Measurements from ENCODE around the gene ANKH.

The ANKH gene

DNA sequence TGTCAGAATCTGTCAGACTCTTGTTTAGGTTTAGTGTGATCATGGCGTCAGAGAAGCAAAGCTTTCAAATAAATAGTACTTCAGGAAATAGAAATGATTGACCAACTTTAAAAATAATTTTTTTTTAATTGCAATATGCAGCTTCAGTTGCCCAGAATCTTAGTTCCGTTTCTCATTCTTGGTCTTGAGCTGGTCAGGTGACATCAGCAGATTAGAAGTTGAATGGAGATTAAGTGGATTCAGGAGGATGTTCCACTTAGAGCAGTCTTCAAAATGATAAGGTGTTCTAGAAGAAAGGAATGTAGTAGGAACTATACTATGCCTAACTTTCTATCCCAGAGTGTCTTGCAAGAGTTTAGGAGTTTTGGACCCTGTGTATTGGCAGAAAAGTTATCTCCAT, 176.4 kb downstream of the ANKH start:
- DNase-seq (ENCODE audit: low read depth in 2 of 3, low spot score in 1 of 3), result no peak

DNA sequence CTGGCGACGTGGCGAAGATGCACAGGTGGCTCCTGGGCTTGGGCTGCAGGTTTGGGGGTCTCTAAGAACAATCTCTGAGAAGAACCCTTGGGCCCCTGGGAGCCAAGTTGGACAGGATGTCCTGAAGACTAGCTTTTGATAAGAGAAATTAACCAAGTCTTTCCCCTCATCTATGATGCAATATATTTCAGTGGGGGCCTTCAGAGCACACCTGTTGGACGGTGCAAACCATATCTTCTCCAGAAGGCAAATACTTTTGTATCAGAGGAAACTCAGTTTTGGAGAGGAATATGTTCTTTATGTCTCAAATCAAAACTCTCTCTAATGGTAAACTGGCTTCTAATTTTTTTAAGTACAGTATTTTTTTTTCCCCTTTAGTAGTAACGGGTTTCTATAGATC, 178.5 kb downstream of the ANKH start:
- no peak for DNase-seq (ENCODE audit: low read depth in 2 of 3, low spot score in 1 of 3)

DNA sequence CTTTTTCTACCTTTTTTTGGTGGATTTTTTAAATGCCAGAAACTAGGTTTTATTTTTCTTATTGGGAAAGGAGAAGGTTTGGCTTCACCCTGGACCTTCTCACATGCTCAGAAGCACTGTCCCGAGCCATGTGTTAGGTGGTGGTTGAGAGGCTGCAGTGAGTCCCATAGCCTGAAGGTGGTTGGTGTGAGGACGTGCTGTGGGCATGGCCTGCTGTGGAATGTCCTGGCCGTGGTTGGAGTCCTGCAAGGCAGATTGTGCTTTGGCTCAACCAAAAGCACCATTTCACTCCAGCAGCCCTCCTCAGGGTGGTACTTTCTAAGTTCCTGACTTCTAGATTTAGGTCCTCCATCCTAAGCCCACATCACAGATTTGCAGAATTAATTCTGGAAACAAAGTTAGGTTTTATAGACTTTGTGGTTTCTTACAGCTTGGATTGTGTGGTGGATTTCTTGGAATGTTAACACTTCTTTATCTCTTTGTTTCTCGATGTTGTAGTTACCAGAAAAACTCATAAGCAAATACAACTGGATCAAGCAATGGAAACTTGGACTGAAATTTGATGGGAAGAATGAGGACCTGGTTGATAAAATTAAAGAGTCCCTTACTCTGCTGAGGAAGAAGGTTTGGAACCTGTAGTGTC, 184.4 kb downstream of the ANKH start:
- no peak for DNase-seq (ENCODE audit: low read depth in 2 of 3, low spot score in 1 of 3)

DNA sequence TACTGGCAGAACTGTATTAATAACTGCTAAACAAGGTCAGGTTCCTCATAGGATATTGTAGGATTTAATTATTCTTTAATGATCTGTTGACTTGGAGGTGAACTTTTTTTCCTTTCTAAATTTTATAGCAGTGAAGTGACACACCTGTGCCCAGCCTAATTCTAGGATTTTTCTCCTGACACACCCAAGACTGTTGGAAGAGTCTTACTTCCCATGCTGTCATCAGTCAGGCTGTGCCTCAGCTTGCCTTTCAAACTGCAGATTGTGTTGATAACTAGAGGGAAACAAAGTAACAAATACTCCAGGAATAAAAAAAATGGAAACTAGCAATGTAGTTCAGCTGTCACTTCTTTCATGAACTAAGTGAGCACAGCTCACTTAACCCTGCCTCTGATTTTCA, 185.1 kb downstream of the ANKH start:
- DNase-seq (ENCODE audit: low read depth in 2 of 3, low spot score in 1 of 3), result no peak

DNA sequence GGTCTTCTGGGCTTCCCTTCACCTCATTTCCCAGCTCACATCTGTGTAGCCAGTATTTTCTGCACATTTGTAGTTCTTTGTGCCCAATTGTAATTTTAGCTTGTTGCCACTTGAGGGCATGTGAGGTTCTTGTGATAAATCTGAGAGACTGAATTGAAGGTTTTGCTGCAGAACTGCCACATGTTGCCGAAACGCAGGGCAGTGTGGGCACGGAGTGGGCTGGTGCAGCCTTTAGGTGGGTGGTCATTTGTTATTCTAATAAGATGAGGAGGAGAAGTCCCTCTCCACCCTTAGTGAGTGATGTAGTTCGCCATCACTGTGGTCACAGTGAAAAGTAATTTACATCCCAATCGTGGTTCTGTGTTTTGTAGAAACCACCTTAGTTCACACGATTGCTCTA, 185.8 kb downstream of the ANKH start:
- DNase-seq (ENCODE audit: low read depth in 2 of 3, low spot score in 1 of 3), result peak in 2 of 3 donors; percentile 24 to 38

DNA sequence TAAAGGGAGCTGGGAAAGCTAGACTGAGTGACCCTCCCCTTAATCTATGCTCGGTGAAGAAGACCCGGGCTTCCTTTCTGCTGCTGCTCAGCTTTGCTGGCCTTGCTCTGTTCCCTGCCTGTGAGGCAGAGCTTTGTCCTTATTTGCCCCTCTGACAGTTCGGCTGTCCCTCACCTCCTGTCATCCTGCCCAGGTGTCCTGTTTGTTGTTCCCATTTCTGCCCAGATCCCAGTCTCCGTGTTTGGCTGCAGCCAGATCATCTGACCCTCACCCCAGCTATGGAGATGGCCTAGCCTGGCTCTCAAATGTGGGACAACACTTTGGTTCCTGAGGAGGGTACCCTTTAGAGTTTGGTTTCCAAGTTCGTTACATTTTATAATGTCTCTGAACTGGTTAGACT, 186.8 kb downstream of the ANKH start:
- no peak for DNase-seq (ENCODE audit: low read depth in 2 of 3, low spot score in 1 of 3)

DNA sequence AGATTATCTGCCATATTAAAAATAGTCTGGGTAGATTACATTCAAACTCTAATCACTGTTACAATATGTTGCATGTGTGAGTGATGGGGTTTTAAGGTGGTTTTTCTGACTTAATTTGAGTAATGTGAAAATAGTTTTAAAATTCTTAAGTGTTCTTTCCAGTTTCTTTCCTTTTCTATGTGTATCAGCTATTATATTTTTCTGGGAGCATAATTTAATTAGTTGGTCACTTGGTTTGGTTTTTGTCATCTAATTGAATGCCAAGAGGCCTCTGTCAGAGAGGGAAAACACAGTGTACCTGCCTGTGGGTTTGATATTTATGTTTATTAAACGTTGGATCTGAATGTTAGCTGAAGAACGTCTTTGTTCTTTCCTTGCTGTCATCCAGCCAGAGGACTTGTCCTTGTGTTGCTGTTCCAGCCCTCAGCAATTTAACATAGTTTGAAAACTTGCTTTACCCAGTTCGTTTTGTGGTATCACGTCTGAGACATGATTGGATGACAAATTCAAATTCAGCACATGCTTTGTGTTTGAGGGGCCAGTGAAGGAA, 187.6 kb downstream of the ANKH start:
- no peak for DNase-seq (ENCODE audit: low read depth in 2 of 3, low spot score in 1 of 3)

DNA sequence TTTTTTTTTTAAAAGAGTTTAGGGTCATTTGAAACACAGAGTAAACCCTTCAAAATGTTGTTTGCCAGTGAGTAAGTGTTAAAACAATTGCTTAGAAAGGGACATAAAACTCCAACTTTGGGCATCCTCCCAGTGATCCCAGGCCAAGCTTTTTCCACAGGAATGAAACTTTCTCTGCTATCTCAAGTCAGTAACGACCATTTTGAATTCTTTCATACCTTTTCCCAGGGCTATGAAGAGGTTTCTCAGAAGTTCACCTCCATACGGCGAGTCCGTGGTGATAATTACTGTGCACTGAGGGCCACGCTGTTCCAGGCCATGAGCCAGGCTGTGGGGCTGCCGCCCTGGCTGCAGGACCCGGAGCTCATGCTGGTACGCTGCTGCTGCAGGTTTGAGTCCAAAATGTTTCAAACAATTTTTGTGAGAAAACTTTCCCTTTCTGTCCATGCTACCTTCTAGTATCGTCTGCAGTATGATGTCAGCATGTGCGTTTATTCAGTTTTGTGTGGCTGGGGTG, 190.3 kb downstream of the ANKH start:
- no peak for DNase-seq (ENCODE audit: low read depth in 2 of 3, low spot score in 1 of 3)

DNA sequence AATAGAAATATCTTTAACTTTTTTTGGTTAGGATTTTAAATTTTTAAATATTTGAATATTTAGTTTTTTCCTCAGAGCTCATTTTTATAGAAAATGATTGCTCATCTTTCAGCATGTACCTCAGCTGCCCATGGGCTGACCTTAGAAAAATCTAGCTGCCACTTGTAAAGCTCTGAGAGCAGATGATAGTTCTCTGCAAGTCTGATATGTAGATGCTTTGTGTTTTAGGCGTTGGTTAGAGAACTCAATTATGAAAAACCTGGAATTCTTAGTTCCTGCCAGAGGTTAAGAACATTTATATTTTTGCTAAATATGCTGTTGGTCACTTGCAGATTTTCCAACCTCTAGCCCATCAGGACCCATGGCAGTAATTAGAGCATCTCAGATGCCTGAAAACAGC, 192.0 kb downstream of the ANKH start:
- DNase-seq (ENCODE audit: low read depth in 2 of 3, low spot score in 1 of 3), result no peak

DNA sequence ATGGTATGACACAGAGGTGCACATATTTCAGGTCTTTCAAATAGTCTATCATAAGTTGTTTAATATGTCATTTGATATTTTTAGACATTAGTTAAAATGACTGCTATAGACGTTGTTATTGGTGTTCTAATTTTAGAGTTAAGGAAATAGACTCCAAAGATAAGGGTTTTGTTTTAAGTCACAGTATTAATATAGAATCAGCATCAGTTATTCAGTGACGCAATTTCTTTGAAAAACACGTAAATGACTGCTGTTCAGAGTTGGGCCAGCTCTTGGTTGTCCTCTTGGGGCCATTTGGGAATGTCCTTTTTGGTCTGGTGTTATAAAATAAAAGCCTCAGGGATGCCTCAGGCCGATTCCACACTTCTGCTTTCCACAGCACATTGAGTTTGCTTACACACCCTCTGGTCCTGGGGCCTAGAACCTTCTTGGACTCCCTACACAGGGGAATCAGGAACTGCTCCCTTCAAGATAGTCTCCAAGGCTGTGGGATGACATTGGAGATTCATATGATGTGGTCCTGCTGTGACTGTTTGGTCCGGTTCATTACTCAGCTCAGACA, 192.7 kb downstream of the ANKH start:
- DNase-seq (ENCODE audit: low read depth in 2 of 3, low spot score in 1 of 3), result no peak

DNA sequence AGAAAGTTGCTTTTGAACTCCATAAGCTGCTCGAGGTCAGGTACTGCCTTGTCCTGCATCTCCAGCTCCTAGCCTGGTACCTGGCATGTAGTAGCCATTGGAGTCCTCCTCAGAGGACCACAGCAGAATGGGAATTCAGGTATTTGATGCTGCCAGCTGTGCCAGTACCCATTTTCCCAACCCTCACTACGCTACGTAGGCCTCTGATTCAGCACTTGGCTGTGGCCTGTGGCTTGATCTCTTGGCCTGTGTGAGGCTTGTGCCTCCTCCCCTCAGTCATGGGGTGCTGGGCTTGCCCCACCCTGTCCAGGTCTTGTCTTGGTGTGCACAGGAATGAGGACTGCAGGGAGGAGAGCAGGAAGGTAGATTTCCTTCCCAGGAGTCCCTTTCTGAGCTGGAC, 195.3 kb downstream of the ANKH start:
- DNase-seq (ENCODE audit: low read depth in 2 of 3, low spot score in 1 of 3), result peak in 1 of 3 donors; percentile 14

DNA sequence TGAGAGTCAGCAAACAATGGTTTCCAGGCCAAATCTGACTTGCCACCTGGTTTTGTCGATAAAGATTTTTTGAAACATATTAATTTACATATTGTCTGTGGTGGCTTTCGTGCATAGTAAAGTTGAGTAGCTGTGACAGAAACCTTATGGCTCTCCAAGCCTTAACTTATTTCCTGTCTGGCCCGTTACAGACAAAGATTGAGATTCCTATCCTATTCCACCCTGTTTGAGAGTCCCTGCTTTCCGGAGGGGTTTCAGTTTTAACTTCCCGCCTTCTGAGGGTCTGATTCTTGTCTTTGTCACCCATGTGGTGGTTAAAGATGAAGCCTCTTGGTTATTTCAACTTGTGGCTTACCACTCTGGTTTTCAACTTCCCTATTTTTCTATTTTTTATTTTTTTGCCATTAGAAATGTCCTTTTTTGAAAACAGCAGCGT, 195.7 kb downstream of the ANKH start:
- DNase-seq (ENCODE audit: low read depth in 2 of 3, low spot score in 1 of 3), result no peak

DNA sequence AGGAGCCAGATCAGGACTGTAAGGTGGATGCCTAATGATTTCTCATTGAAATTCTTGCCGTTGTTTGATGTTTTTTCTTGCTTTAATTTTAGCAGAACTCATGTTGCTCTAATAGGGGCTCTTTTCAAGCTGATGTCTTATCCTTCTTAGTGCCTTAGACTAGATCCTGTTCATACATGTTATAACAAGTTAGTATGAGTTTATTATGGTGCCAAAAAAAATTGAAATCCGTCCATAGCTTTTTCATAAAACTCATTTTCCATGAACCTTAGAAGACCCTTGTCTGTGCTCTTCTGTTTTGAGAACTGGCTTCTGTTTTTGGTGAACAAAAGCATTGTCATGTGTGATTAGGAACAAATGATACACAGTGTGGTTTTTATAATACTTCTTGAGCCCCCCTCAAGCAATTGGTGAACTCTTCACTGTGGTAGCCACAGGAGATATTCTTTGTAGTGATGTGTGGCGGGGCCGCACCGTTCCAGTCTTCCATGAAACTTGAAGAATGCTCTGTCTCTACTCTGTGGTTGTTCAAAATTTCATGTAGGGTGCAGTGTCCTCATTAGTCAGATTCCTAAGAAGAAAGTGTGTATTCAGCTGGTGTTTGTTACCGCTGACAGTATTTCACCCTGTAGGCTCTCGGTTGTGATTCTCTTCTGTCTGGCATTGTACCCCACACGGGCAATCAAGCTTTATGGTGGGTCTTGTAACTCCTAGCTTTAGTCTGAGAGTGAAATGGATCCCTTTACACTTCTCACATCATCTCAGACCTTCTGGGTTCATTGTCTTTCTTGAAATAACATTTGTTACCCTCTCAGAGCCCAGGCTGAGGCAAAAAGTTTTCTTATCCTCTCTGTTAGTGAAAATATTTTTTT, 196.4 kb downstream of the ANKH start:
- DNase-seq (ENCODE audit: low read depth in 2 of 3, low spot score in 1 of 3), result no peak

DNA sequence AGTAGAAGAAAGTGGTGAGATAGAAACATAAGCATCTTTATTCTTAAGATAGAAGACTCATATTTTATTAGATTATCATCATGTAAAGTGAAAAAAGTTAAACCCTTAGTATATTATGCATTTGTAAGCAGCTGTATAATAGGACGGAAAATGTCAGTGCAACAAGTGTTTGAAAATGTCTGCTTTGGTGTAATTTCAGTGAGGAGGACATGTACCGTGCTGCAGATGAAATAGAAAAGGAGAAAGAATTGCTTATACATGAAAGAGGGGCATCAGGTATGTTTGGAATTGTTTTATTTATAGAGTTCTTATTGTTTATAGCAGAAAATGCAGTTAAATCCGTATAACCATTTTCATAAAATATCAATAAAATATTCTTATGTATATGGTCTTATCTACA, 198.1 kb downstream of the ANKH start:
- no peak for DNase-seq (ENCODE audit: low read depth in 2 of 3, low spot score in 1 of 3)

DNA sequence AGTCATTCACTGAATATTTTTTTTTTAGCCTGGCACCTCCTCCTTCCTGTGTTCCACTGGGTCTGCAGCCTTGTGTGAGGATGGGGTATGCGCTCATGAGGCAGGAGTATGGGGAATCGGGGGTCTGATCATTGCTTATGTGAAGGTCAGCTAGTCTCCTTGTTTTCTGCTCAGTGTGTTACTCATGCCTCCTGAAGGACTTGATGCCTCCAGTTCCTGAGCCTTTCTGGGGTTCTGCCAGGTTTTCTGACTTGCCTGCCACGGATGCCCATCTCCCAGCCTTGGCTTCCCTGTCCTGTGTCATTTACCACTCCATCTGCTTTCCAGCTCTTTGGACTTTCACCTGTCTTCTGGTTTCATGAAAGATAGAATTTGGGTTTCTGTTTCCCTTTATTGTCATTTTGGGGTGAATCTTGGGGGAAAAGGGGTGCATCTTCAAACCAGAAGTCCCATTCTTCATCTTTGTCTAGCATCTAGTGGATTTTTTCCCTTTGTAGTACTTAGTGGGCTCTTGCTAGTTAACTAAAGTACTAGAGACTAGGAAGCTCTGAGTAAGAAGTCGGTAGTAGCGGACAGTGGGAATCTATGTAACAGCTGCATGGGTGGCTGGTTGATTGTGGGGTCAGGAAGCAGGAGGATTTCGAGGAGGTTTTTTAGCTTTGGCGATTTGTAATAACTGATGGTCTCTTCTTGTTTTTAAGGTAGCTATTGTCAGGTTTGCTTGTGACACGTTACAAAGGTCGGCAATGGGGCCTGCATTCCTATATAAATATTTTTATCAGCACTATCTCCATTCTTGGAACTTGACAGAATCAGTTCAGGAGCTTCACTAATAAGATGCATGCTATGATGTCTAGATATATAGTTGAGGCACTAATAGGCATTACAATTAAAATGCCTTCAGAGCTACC, 198.8 kb downstream of the ANKH start:
- DNase-seq (ENCODE audit: low read depth in 2 of 3, low spot score in 1 of 3), result no peak

DNA sequence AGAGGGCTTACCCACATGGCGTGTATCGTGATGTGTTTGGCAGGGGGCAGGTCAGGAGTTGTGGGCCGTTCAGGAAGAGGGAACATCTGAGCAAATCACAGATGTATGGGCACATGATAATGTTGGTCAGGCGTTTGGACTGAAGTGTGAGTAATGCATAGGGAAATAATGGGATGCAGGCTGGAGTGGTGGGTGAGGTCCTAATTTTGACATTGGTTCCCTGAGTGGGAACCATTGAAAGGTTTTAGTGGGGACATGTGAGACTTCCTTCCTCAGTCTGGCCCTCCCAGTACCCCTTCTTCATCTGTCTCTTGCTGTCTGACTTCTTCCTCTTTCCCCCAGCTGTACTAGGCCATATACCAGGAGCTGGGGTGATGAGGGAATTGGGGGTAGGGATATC, 199.5 kb downstream of the ANKH start:
- DNase-seq (ENCODE audit: low read depth in 2 of 3, low spot score in 1 of 3), result no peak

DNA sequence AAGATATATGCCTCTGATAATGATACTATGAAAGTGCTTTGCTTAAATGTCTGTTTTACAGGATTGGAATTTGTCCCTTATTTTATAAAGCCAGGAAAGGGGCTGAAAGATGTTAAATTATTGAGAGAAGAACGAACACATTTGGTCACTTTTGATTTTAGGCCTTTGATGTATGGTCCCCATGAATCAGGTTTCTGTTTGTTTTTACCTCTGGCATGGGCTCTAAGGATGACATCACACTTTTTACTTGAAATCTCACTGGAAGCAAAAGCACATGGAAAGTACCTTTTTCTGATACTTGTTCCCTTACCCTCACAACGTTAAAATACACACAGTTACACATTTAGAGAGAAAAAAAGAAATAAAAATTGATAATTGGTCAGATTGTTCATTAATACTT, 200.2 kb downstream of the ANKH start:
- no peak for DNase-seq (ENCODE audit: low read depth in 2 of 3, low spot score in 1 of 3)

DNA sequence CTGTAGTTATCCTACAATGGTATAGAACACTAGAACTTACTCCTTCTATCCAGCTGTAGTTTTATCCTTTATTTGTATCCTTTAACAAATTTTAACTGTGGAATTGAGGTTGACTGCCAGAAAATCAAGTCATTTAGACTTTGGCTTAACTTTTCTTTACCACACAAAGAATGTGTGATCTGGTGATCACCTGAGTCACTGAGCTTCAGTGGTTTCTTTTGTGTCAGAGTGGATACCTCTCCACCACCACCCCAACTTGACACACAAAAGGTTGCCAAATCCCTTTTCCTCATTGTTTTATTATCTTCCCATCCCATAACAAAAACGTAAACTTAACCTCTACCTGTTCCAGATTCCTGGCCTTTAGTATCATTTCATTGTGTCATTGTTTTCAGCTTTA, 201.6 kb downstream of the ANKH start:
- DNase-seq (ENCODE audit: low read depth in 2 of 3, low spot score in 1 of 3), result no peak

DNA sequence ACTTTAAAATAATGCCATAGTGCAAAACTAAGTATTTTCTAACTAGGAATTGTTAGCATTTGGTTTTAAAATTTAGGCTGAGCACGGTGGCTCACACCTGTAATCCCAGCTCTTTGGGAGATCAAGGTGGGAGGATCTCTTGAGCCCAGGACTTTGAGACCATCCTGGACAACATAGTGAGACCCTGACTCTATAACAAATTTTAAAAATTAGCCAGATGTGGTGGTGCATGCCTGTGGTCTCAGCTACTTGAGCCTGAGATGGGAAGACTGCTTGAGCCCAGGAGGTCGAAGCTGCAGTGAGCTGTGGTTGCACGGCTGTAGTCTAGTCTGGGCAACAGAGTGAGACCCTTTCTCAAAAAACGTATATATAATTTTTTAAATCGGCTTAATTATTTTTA, 202.2 kb downstream of the ANKH start:
- no peak for DNase-seq (ENCODE audit: low read depth in 2 of 3, low spot score in 1 of 3)

DNA sequence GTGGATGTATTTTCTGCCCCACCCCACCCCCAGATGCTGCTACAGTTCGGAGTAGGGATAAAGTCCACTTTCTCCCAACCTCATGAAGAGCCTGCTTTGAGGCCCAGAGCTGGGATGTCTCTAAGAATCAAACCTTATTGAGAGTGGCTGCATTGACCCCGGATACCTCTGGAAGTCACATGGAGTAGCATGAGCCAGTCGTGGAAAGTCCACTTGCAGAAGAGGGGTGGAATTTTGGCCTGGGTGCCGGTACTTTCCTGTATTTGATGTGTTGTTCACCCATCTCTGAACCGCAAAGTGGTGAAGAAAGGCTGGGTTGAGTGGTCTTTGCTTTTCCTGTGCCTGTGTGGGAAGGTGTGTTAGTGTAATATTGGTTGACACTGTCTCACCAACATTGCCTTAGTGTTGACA, 203.4 kb downstream of the ANKH start:
- DNase-seq (ENCODE audit: low read depth in 2 of 3, low spot score in 1 of 3), result peak in 1 of 3 donors; percentile 11

DNA sequence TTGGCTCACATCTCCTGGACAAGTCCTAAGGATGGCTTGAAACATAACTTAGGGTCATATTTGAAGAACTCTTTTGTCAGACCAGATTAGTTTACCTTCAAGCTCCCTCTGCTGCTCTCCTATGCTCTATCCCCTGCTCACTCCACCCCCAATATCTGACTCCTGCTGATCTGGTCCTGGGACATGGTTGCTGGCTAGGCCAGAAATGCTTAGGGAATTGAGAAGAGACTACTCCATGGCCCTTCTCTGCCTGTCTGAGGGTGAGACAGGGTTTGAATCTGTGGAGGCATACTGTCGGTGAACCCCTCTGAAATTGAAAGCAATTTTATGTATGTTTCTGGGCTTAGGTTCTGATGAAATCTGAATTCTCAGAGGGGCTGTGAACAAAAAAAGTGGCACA, 203.8 kb downstream of the ANKH start:
- DNase-seq (ENCODE audit: low read depth in 2 of 3, low spot score in 1 of 3), result no peak

All from stimulated activated CD4-positive, alpha-beta T cell treated with anti-CD3 and anti-CD28 coated beads, Interleukin-12 subunit alpha, Interleukin-12 subunit beta, amount 100 ng/mL, for 48 hours (primary cell).